Endometrial microvascular endothelial cells (primary cell): ENCODE results near the gene ZNF683. TPM values are rescaled to one million over a fixed set of nuclear protein-coding genes. Genes with fewer than 3 reads are reported as not detected.
"Not testable (repeated sequence)": the region's sequence is repeated elsewhere in the genome, so short reads cannot be mapped to it uniquely, and the experiment has no call there.

Experiments
- in situ Hi-C: cut with HindIII; loops from 2 replicates; pipeline ENCODE4 v1.10.0; 2017; ENCODE audit warnings: low sequenced_read_pairs, low pct_unique_long_range_greater_than_20kb; ENCODE audit errors: inconsistent ontology term
- total RNA-seq: library from RNA; depleted of rRNA; stranded (reverse); fragments of >200 nt; gene quantifications from one replicate; pipeline ENCODE4 v1.2.3, GENCODE V29; 2015; ENCODE audit errors: inconsistent ontology term

The ZNF683 gene
- total RNA-seq, 1 donor from 2014 or later, result not detected

- in situ Hi-C loops, result no loop called here
These were observed 16.4 kb upstream of the ZNF683 start for GRCh38 chr1:26388791-26389445.

GRCh38 chr1:26387447-26387846 is 14.9 kb upstream of the ZNF683 start:
- in situ Hi-C loops, result no loop called here

GRCh38 chr1:26385063-26385462 is 12.5 kb upstream of the ZNF683 start:
- in situ Hi-C loops, result not testable (repeated sequence)

GRCh38 chr1:26384076-26384475 is 11.5 kb upstream of the ZNF683 start:
- in situ Hi-C loops, result no loop called here

GRCh38 chr1:26378879-26379251 is 6.3 kb upstream of the ZNF683 start:
- in situ Hi-C loops, result no loop called here

- in situ Hi-C loops, result no loop called here
These were observed 5.7 kb upstream of the ZNF683 start for GRCh38 chr1:26378088-26378878.

GRCh38 chr1:26376050-26376449 is 3.5 kb upstream of the ZNF683 start:
- in situ Hi-C loops, result no loop called here

GRCh38 chr1:26375081-26375480 is 2.5 kb upstream of the ZNF683 start:
- in situ Hi-C loops, result no loop called here

GRCh38 chr1:26374361-26374760 is 1.8 kb upstream of the ZNF683 start:
- in situ Hi-C loops, result not testable (repeated sequence)

- in situ Hi-C loops, result no loop called here
These were observed 1.2 kb upstream of the ZNF683 start for GRCh38 chr1:26373789-26374188.

GRCh38 chr1:26373281-26373680 is 731 bp upstream of the ZNF683 start:
- in situ Hi-C loops, result no loop called here

GRCh38 chr1:26372039-26372438 is 511 bp downstream of the ZNF683 start:
- in situ Hi-C loops, result no loop called here

- in situ Hi-C loops, result no loop called here
These were observed 1.8 kb downstream of the ZNF683 start for GRCh38 chr1:26370591-26371382.

- in situ Hi-C loops, result no loop called here
These were observed 4.1 kb downstream of the ZNF683 start for GRCh38 chr1:26368486-26368885.

GRCh38 chr1:26368006-26368405 is 4.5 kb downstream of the ZNF683 start:
- in situ Hi-C loops, result no loop called here

- in situ Hi-C loops, result no loop called here
These were observed 5.1 kb downstream of the ZNF683 start for GRCh38 chr1:26367441-26367840.

GRCh38 chr1:26364956-26365355 is 7.6 kb downstream of the ZNF683 start:
- in situ Hi-C loops, result no loop called here

- in situ Hi-C loops, result no loop called here
These were observed 8.8 kb downstream of the ZNF683 start for GRCh38 chr1:26363549-26364448.

GRCh38 chr1:26362331-26362730 is 10.2 kb downstream of the ZNF683 start:
- in situ Hi-C loops, result no loop called here
